Naive thymus-derived CD4-positive, alpha-beta T cell (primary cell): ENCODE results near the gene CCDC124. TPM values are rescaled to one million over a fixed set of nuclear protein-coding genes. Genes with fewer than 3 reads are reported as not detected.

ENCODE experiments used
- ATAC-seq: fragments of 150-1000 bp; cut with Tn5 transposase; 2 replicates; pipeline ENCODE4 v1.10.0; 2021; ENCODE audit warnings: mild to moderate bottlenecking, moderate library complexity
- CTCF ChIA-PET: fragments of 350-600 bp; sonication (Branson Sonifier 250); formaldehyde crosslinking; loops from one replicate; lab custom pipeline; 2021; ENCODE audit warnings: antibody characterized with exemption; lab: Charles Lee
- POLR2A ChIA-PET: fragments of 350-600 bp; sonication (Branson Sonifier 250); formaldehyde crosslinking; loops from one replicate; lab custom pipeline; 2021; ENCODE audit warnings: antibody characterized with exemption, inconsistent platforms; lab: Charles Lee
- DNase-seq, 9 donors: peaks; one replicate each; pipeline versions ENCODE4 v3.0.0 to v3.0.0-alpha.2; 2020 to 2022; ENCODE audit warnings: mixed read lengths in 1 of 9
- H3K27ac ChIP-seq: one replicate; pipeline ENCODE4 v1.7.0; 2013; ENCODE audit warnings: mild to moderate bottlenecking, low read depth, low read length, moderate library complexity
- H3K27me3 ChIP-seq, 2 donors: one replicate each; pipeline ENCODE4 v1.7.0; 2013; ENCODE audit warnings: low read length in 2 of 2, mild to moderate bottlenecking in 2 of 2, moderate library complexity in 2 of 2; ENCODE audit not compliant: control insufficient read depth in 2 of 2, insufficient read depth in 2 of 2
- H3K36me3 ChIP-seq, 3 experiments: 1 replicate in 2 of 3; 2 replicates in 1 of 3; pipeline ENCODE4 v1.7.0; 2013; ENCODE audit warnings: low read length in 3 of 3, mild to moderate bottlenecking in 3 of 3, moderate library complexity in 1 of 3; ENCODE audit not compliant: insufficient read depth in 3 of 3, control insufficient read depth in 2 of 3
- H3K4me1 ChIP-seq, 2 donors: one replicate each; pipeline ENCODE4 v1.7.0; 2013; ENCODE audit warnings: low read length in 2 of 2, mild to moderate bottlenecking in 2 of 2, moderate library complexity in 1 of 2; ENCODE audit not compliant: control insufficient read depth in 2 of 2, insufficient read depth in 2 of 2
- H3K4me3 ChIP-seq: 2 replicates; pipeline ENCODE4 v1.7.0; 2013; ENCODE audit warnings: mild to moderate bottlenecking, low read length
- H3K9me3 ChIP-seq, 3 experiments: 1 replicate in 2 of 3; 2 replicates in 1 of 3; pipeline ENCODE4 v1.7.0; 2013; ENCODE audit warnings: low read length in 3 of 3; ENCODE audit not compliant: control insufficient read depth in 2 of 3
- H3K27ac Mint-ChIP-seq, 9 donors: one replicate each; pipeline ENCODE4 v1.8.0; 2020 to 2022; ENCODE audit warnings: mixed read lengths in 9 of 9, mild to moderate bottlenecking in 8 of 9, moderate library complexity in 5 of 9, inconsistent platforms in 2 of 9
- H3K27me3 Mint-ChIP-seq, 5 donors: one replicate each; pipeline ENCODE4 v1.8.0; 2021 to 2022; ENCODE audit warnings: mixed read lengths in 5 of 5, mild to moderate bottlenecking in 1 of 5
- H3K36me3 Mint-ChIP-seq, 5 donors: one replicate each; pipeline ENCODE4 v1.8.0; 2020 to 2022; ENCODE audit warnings: mixed read lengths in 5 of 5, mild to moderate bottlenecking in 3 of 5, inconsistent platforms in 1 of 5
- H3K4me1 Mint-ChIP-seq, 7 donors: one replicate each; pipeline ENCODE4 v1.8.0; 2020 to 2022; ENCODE audit warnings: mixed read lengths in 7 of 7, mild to moderate bottlenecking in 3 of 7, inconsistent platforms in 1 of 7
- H3K4me3 Mint-ChIP-seq, 10 donors: one replicate each; pipeline ENCODE4 v1.8.0; 2020 to 2022; ENCODE audit warnings: mild to moderate bottlenecking in 10 of 10, mixed read lengths in 10 of 10, moderate library complexity in 6 of 10, inconsistent platforms in 2 of 10
- H3K9me3 Mint-ChIP-seq, 11 donors: one replicate each; pipeline ENCODE4 v1.8.0; 2020 to 2022; ENCODE audit warnings: mixed read lengths in 11 of 11, mild to moderate bottlenecking in 4 of 11, inconsistent platforms in 1 of 11, moderate library complexity in 1 of 11
- intact Hi-C, 2 donors: fragments of 100-400 bp; cut with micrococcal nuclease; formaldehyde crosslinking; loops; one replicate each; pipeline ENCODE4 v1.15.1; 2023
- polyA plus RNA-seq, 2 donors: library from polyadenylated mRNA; unstranded; fragments of 300-500 nt; fragmentation: Illumina TruSeq; gene quantifications; one replicate each; pipeline ENCODE4 v1.2.3, GENCODE V29; 2021
- total RNA-seq, 6 experiments: library from RNA in 5 of 6; stranded (reverse) in 5 of 6; gene quantifications; 1 replicate in 5 of 6; 2 replicates in 1 of 6; pipeline ENCODE4 v1.2.3 and lab custom pipeline; 2021 to 2026

Gene CCDC124
- total and polyA plus RNA-seq, 7 experiments from 2014 or later = 28.7 to 63.8 (median 32.6) TPM

DNA sequence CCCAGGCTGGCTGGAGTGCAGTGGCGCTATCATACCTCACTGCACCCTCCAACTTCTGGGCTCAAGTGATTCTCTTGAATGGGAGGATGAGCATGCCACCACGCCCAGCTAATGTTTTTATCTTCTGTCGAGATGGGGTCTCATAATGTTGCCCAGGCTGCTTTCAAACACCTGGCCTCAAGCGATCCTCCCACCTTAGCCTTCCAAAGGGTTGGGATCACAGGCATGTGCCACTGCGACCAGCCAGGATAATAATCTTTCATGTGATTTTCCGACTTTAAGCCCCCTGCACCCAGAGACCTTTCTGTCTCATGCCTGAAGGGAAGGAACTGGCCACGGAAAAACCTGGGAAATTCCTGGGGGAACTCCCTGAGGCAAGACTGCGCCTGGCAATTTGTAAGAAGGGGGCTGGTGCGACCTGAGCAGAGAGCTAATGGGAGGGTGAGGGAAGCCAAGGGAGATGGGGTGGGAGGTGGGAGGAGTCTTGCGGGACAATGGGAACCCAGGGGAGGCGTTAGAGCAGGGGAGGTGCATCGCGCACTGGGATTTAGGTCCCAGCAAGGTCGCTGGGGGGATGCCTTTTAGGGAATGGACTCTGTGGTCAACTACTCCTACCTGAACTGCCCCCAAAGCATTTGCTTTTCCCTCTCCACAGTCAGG is 1.2 kb upstream of the CCDC124 start:
- H3K27me3 Mint-ChIP-seq = peaks cover 0 to 4% (median 2%) of the 10 kb centered on the region in 5 donors
- peak overlapping the region; percentile 69 for H3K4me3 ChIP-seq
- H3K27ac Mint-ChIP-seq = peak overlapping the region in 5 of 9 donors; percentile 36 to 90 (median 64)
- DNase-seq (no peak), ATAC-seq (no peak)
- H3K36me3 Mint-ChIP-seq = no peaks in the 10 kb centered on the region
- H3K4me1 ChIP-seq = peaks cover 10 to 11% of the 10 kb centered on the region in 2 donors
- CTCF ChIA-PET = interaction anchor here (0.7 to 11.2 kb wide), 9 partner anchors 15 to 148 kb away, joined by 3 to 224 read pairs (median 7); partner anchors contain the start of genes RPL18A and SLC5A5
- intact Hi-C loops = loop anchor here (1.0 to 10.0 kb wide), 12 partner anchors 16 to 591 kb away; partner anchors contain the start of genes PGLS (in 2 of the 2), RPL18A (in 2 of the 2), B3GNT3 (in 1 of the 2) and ELL (in 1 of the 2)
- H3K9me3 Mint-ChIP-seq = peaks cover 0 to 2% (median 0%) of the 10 kb centered on the region in 11 donors
- peak overlapping the region; percentile 51 to 94 (median 80) for H3K4me3 Mint-ChIP-seq
- H3K27ac ChIP-seq = no peak overlapping the region
- peaks cover 6 to 24% (median 15%) of the 10 kb centered on the region in 7 donors for H3K4me1 Mint-ChIP-seq
- H3K36me3 ChIP-seq = no peaks in the 10 kb centered on the region
- no peaks in the 10 kb centered on the region for H3K27me3 ChIP-seq
- H3K9me3 ChIP-seq = no peaks in the 10 kb centered on the region
- POLR2A ChIA-PET = interaction anchor here (1.3 to 4.7 kb wide), 4 partner anchors 61 to 72 kb away, joined by 4 to 117 read pairs (median 18); partner anchors contain the start of genes RPL18A and SLC5A5

DNA sequence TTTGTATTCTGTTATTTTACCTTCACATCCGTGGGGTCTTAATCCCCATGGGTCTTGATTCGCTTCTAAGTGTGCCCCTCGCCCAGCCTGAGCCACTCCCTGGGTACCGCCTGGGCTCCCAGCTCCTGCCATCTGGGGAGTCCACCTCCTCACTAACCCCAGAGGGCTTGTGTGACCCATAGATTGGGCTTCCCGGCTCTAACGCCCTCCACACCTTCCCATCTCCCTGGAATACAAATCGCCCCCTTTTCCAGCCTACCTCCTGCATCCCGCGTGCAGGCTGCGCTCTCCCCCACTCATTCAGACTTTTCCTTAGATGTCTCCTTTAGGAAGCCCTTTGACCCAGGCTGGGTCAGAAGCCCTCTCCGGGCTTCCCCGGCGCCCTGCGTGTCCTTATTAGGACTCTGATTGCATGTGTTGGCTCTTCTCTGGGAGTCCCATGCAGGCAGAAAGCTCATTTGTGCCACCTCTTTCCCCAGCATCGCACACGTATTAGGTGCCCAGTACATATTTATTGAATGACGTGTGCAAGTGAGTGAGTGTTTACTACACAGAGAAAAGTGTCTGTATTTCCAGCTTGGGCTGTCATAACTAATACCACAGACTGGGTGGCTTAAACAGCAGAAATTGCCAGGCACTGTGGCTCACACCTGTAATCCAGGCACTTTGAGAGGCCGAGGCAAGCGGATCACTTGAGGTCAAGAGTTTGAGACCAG is 757 bp downstream of the CCDC124 start:
- Histone ChIP-seq H3K27me3 (no peaks in the 10 kb centered on the region), H3K9me3 (no peaks in the 10 kb centered on the region), H3K4me1 (peaks cover 10 to 11% of the 10 kb centered on the region in 2 donors), H3K27ac (peak overlapping the region; percentile 86), H3K36me3 (peaks cover 0 to 5% (median 2%) of the 10 kb centered on the region in 3 experiments), H3K4me3 (peak overlapping the region; percentile 69)
- ChIA-PET CTCF (interaction anchor here (0.6 to 11.2 kb wide), 10 partner anchors 13 to 166 kb away, joined by 3 to 224 read pairs (median 6); partner anchors contain the start of genes RPL18A and SLC5A5), POLR2A (interaction anchor here (0.8 to 4.7 kb wide), 13 partner anchors 15 to 90 kb away, joined by 3 to 117 read pairs (median 4); partner anchors contain the start of genes JAK3, RPL18A and SLC5A5)
- DNase-seq (no peak), ATAC-seq (no peak)
- peaks cover 0 to 3% (median 0%) of the 10 kb centered on the region in 5 donors for H3K36me3 Mint-ChIP-seq
- H3K4me3 Mint-ChIP-seq = peak overlapping the region; percentile 85 to 97 (median 93)
- peak overlapping the region in 8 of 9 donors; percentile 91 to 97 (median 95) for H3K27ac Mint-ChIP-seq
- H3K27me3 Mint-ChIP-seq = peaks cover 0 to 2% (median 0%) of the 10 kb centered on the region in 5 donors
- intact Hi-C loops = loop anchor here (1.0 to 10.0 kb wide), 9 partner anchors 14 to 589 kb away; partner anchors contain the start of genes PGLS (in 2 of the 2), B3GNT3 (in 1 of the 2), ELL (in 1 of the 2) and PIK3R2 (in 1 of the 2)
- peaks cover 0 to 2% (median 0%) of the 10 kb centered on the region in 11 donors for H3K9me3 Mint-ChIP-seq
- peaks cover 6 to 24% (median 15%) of the 10 kb centered on the region in 7 donors for H3K4me1 Mint-ChIP-seq

DNA sequence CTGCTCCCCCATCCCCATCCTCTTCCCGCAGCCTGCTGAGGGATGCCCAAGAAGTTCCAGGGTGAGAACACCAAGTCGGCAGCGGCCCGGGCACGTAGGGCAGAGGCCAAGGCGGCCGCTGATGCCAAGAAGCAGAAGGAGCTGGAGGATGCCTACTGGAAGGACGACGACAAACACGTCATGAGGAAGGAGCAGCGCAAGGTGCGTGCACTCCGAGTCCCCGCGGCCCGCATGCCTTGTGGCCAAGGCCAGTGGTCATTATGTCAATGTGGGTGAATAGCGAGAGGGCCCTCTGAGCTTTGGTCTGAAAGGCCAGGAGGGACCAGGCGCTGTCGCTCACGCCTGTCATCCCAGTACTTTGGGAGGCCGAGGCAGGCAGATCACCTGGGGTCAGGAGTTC is 3.6 kb downstream of the CCDC124 start:
- DNase-seq = no peak
- no peaks in the 10 kb centered on the region for H3K27me3 ChIP-seq
- peaks cover 0 to 24% (median 4%) of the 10 kb centered on the region in 3 experiments for H3K36me3 ChIP-seq
- H3K4me1 ChIP-seq = peaks cover 10 to 11% of the 10 kb centered on the region in 2 donors
- H3K27ac ChIP-seq = no peak overlapping the region
- intact Hi-C loops = loop anchor here (10.0 kb wide), 2 partner anchors 142 to 218 kb away; partner anchors contain the start of genes B3GNT3 (in 1 of the 2) and PIK3R2 (in 1 of the 2)
- peaks cover 0 to 3% (median 2%) of the 10 kb centered on the region in 5 donors for H3K36me3 Mint-ChIP-seq
- H3K4me1 Mint-ChIP-seq = peaks cover 6 to 24% (median 15%) of the 10 kb centered on the region in 7 donors
- H3K9me3 ChIP-seq = no peaks in the 10 kb centered on the region
- H3K27me3 Mint-ChIP-seq = peaks cover 0 to 2% (median 0%) of the 10 kb centered on the region in 5 donors
- ATAC-seq = no peak
- no peak overlapping the region for H3K4me3 Mint-ChIP-seq
- no peak overlapping the region for H3K4me3 ChIP-seq
- CTCF ChIA-PET = interaction anchor here (0.7 to 11.2 kb wide), 7 partner anchors 26 to 313 kb away, joined by 3 to 224 read pairs (median 4); partner anchors contain the start of genes ARRDC2 and RPL18A
- POLR2A ChIA-PET = interaction anchor here (0.7 to 1.4 kb wide), 5 partner anchors 56 to 123 kb away, joined by 3 to 4 read pairs (median 3); no protein-coding TSS in a partner anchor
- no peaks in the 10 kb centered on the region for H3K9me3 Mint-ChIP-seq
- no peak overlapping the region for H3K27ac Mint-ChIP-seq

DNA sequence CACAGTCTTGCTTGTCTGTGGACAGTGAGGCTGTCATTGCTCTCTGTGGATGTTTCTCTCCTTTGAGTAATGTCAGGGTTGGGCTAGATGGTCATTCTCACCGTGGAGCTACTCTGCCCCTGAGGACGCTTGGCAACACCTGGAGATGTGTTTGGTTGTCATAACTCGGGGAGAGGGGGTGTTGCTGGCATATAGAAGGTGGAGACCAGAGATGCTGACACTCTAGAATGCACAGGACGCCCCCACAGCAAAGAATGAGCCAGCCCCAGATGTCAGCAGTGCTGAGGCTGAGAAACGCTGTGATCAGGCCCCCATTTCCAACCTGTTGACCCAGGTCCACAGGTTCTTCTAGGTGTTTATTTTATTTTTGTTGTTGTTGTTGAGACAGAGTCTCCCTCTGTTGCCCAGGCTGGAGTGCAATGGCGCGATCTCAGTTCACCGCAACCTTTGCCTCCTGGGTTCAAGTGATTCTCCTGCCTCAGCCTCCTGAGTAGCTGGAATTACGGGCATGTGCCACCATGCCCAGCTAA is 4.6 kb downstream of the CCDC124 start:
- Histone ChIP-seq H3K27me3 (no peaks in the 10 kb centered on the region), H3K4me3 (no peak overlapping the region), H3K4me1 (peaks cover 6 to 11% of the 10 kb centered on the region in 2 donors), H3K9me3 (no peaks in the 10 kb centered on the region), H3K36me3 (peaks cover 0 to 34% (median 4%) of the 10 kb centered on the region in 3 experiments), H3K27ac (no peak overlapping the region)
- POLR2A ChIA-PET = interaction anchor here (0.8 to 1.9 kb wide), 3 partner anchors 57 to 78 kb away, joined by 3 to 9 read pairs (median 5); no protein-coding TSS in a partner anchor
- ATAC-seq = no peak
- peaks cover 6 to 15% (median 10%) of the 10 kb centered on the region in 7 donors for H3K4me1 Mint-ChIP-seq
- no peak for DNase-seq
- intact Hi-C loops = loop anchor here (10.0 kb wide), 2 partner anchors 143 to 217 kb away; partner anchors contain the start of genes B3GNT3 (in 1 of the 2) and PIK3R2 (in 1 of the 2)
- H3K4me3 Mint-ChIP-seq = no peak overlapping the region
- H3K27ac Mint-ChIP-seq = no peak overlapping the region
- H3K27me3 Mint-ChIP-seq = peaks cover 0 to 2% (median 0%) of the 10 kb centered on the region in 5 donors
- H3K9me3 Mint-ChIP-seq = no peaks in the 10 kb centered on the region
- H3K36me3 Mint-ChIP-seq = peaks cover 0 to 3% (median 2%) of the 10 kb centered on the region in 5 donors
- CTCF ChIA-PET = interaction anchor here (0.6 to 11.2 kb wide), 21 partner anchors 8 to 333 kb away, joined by 3 to 224 read pairs (median 4); partner anchors contain the start of genes RPL18A and SLC5A5

DNA sequence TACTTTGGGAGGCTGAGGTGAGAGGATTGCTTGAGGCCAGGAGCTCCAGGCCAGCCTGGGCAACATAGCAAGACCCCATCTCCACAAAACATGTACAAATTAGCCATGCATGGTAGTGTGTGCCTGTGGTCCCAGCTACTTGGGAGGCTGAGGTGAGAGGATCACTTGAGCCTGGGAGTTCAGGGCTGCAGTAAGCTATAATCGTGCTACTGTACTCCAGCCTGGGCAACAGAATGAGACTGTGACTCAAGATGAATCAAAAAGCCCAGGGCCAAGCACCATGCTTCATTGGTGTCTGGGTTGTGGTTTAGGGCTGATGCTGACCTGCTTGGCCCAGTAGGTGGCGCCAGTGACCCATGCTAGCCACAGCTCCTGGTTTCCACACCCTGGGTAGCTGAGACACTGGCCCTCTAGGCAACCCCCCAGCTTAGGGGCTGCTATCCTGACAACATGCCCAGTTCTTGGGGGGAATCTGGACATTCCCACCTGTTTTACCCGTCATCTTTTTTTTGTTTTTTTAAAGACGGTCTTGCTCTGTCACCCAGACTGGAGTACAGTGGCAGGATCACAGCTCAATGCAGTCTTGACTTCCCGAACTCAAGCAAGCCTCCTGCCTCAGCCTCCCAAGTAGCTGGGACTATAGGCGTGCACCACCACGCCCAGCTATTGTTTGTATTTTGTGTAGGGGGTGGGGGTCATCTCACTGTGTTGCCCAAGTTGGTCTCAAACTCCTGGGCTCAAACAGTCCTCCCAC is 5.5 kb downstream of the CCDC124 start:
- peaks cover 5 to 8% of the 10 kb centered on the region in 2 donors for H3K4me1 ChIP-seq
- intact Hi-C loops = loop anchor here (1.0 to 10.0 kb wide), 7 partner anchors 9 to 314 kb away; partner anchors contain the start of genes B3GNT3 (in 1 of the 2) and PIK3R2 (in 1 of the 2)
- peaks cover 0 to 40% (median 4%) of the 10 kb centered on the region in 3 experiments for H3K36me3 ChIP-seq
- Mint-ChIP-seq H3K4me3 (no peak overlapping the region), H3K36me3 (peaks cover 0 to 3% (median 2%) of the 10 kb centered on the region in 5 donors), H3K27ac (no peak overlapping the region), H3K27me3 (no peaks in the 10 kb centered on the region), H3K9me3 (no peaks in the 10 kb centered on the region), H3K4me1 (peaks cover 5 to 7% (median 6%) of the 10 kb centered on the region in 7 donors)
- POLR2A ChIA-PET = interaction anchor here (0.8 to 1.9 kb wide), 6 partner anchors 8 to 148 kb away, joined by 3 to 11 read pairs (median 6); partner anchors contain the start of gene IL12RB1
- ATAC-seq (peak; percentile 98), DNase-seq (peak; percentile 67 to 85 (median 78))
- CTCF ChIA-PET = interaction anchor here (0.6 to 11.2 kb wide), 30 partner anchors 9 to 817 kb away, joined by 3 to 224 read pairs (median 4); partner anchors contain the start of genes RPL18A and SLC5A5
- H3K9me3 ChIP-seq = no peaks in the 10 kb centered on the region
- H3K27ac ChIP-seq = no peak overlapping the region
- no peak overlapping the region for H3K4me3 ChIP-seq
- H3K27me3 ChIP-seq = no peaks in the 10 kb centered on the region
